ENCODE data around the gene GRID1. TPM values are rescaled to one million over a fixed set of nuclear protein-coding genes. Genes with fewer than 3 reads are reported as not detected.

The GRID1 gene
- polyA plus RNA-seq, 1 of the 3 experiments (the other 2 are of a cell fraction): 0.13 TPM

- ChIA-PET CTCF (interaction anchor here (0.5 to 1.4 kb wide), 2 partner anchors 10 to 20 kb away, joined by 3 read pairs; no protein-coding TSS in a partner anchor), POLR2A (no interaction called here)
- Histone ChIP-seq H4K20me1 (ENCODE audit: insufficient read depth) (no peaks in the 10 kb centered on the region), H3K4me3 (ENCODE audit: low read depth in 2 of 2, low read length in 1 of 2) (no peak overlapping the region), H3K9ac (no peak overlapping the region), H2AFZ (ENCODE audit: low read depth) (no peak overlapping the region), H3K9me3 (no peaks in the 10 kb centered on the region), H3K27me3 (ENCODE audit: insufficient read depth) (no peaks in the 10 kb centered on the region), H3K27ac (ENCODE audit: low read depth in 2 of 2, low read length in 1 of 2) (no peak overlapping the region), H3K9me2 (no peaks in the 10 kb centered on the region), H3K4me2 (no peak overlapping the region), H3K36me3 (replicated peaks in 1 of 2; ENCODE audit: control insufficient read depth in 1 of 2, insufficient read depth in 2 of 2, low read length in 1 of 2) (no peaks in the 10 kb centered on the region), H3K79me2 (ENCODE audit: insufficient read depth) (no peaks in the 10 kb centered on the region), H3K4me1 (ENCODE audit: control insufficient read depth in 1 of 2, insufficient read depth in 2 of 2, low read depth in 1 of 2, low read length in 1 of 2) (peaks cover 0 to 40% of the 10 kb centered on the region in 2 experiments; a peak in 1 of 4 replicates), H3F3A (replicated peaks; ENCODE audit: insufficient read depth) (no peaks in the 10 kb centered on the region)
- peak; percentile 3 for DNase-seq
- TF ChIP-seq JUND (IDR thresholded peaks at IDR 0.05) (no peak), GATA2 (CRISPR knock-in tag; IDR thresholded peaks at IDR 0.05) (no peak), FOXM1 (IDR thresholded peaks at IDR 0.05; ENCODE audit: low read depth) (no peak), NFIC (IDR thresholded peaks at IDR 0.05; ENCODE audit: borderline replicate concordance) (no peak), NRF1 (IDR thresholded peaks at IDR 0.05; ENCODE audit: low read depth, low read length) (no peak), POLR2AphosphoS5 (IDR thresholded peaks at IDR 0.05; ENCODE audit: low read depth, low read length) (no peak), FOXJ3 (CRISPR knock-in tag; IDR thresholded peaks at IDR 0.05) (no peak), USF1 (IDR thresholded peaks at IDR 0.05; ENCODE audit: borderline replicate concordance, low read depth) (no peak), RXRA (IDR thresholded peaks at IDR 0.05; ENCODE audit: borderline replicate concordance, low read depth) (no peak), MAX (IDR thresholded peaks at IDR 0.05; ENCODE audit: low read depth) (no peak), CTCF (IDR thresholded peaks at IDR 0.05) (no peak), RCOR1 (IDR thresholded peaks at IDR 0.05; ENCODE audit: low read length) (no peak), RAD21 (IDR thresholded peaks at IDR 0.05; ENCODE audit: low read length) (no peak), SIN3A (IDR thresholded peaks at IDR 0.05; ENCODE audit: borderline replicate concordance, low read depth, low read length) (no peak), FOSL2 (IDR thresholded peaks at IDR 0.05; ENCODE audit: borderline replicate concordance, low read depth) (no peak), GABPA (IDR thresholded peaks at IDR 0.05; ENCODE audit: low read depth) (no peak), EP300 (IDR thresholded peaks at IDR 0.05; ENCODE audit: borderline replicate concordance in 1 of 2, low read depth in 1 of 2, low read length in 1 of 2) (no peak)
- TF ChIP-seq, protein P1, sequence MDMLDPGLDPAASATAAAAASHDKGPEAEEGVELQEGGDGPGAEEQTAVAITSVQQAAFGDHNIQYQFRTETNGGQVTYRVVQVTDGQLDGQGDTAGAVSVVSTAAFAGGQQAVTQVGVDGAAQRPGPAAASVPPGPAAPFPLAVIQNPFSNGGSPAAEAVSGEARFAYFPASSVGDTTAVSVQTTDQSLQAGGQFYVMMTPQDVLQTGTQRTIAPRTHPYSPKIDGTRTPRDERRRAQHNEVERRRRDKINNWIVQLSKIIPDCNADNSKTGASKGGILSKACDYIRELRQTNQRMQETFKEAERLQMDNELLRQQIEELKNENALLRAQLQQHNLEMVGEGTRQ (IDR thresholded peaks at IDR 0.05; ENCODE audit: borderline replicate concordance, low read depth, low read length): no peak
- TF ChIP-seq, protein P2, sequence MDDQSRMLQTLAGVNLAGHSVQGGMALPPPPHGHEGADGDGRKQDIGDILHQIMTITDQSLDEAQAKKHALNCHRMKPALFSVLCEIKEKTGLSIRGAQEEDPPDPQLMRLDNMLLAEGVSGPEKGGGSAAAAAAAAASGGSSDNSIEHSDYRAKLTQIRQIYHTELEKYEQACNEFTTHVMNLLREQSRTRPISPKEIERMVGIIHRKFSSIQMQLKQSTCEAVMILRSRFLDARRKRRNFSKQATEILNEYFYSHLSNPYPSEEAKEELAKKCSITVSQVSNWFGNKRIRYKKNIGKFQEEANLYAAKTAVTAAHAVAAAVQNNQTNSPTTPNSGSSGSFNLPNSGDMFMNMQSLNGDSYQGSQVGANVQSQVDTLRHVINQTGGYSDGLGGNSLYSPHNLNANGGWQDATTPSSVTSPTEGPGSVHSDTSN (IDR thresholded peaks at IDR 0.05): no peak
- TF ChIP-seq, protein P3, sequence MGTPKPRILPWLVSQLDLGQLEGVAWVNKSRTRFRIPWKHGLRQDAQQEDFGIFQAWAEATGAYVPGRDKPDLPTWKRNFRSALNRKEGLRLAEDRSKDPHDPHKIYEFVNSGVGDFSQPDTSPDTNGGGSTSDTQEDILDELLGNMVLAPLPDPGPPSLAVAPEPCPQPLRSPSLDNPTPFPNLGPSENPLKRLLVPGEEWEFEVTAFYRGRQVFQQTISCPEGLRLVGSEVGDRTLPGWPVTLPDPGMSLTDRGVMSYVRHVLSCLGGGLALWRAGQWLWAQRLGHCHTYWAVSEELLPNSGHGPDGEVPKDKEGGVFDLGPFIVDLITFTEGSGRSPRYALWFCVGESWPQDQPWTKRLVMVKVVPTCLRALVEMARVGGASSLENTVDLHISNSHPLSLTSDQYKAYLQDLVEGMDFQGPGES (IDR thresholded peaks at IDR 0.05; ENCODE audit: low read depth, low read length): no peak
- WGBS (ENCODE audit: low lambda C conversion rate): 20% methylated on average over 1 of the region's 6 CpGs
These were observed 78.5 kb downstream of the GRID1 start for GRCh38 chr10:86287966-86288579.
